Loucy (cell line): ENCODE measurements around the gene FAM193A.

ENCODE experiments used
- CTCF ChIP-seq: fragments of 200-600 bp; sonication (generic); conservative IDR thresholded peaks from 2 replicates; pipeline ENCODE4 v1.5.1; 2014; ENCODE audit warnings: mild to moderate bottlenecking, antibody characterized with exemption, low read length
- EZH2phosphoT487 ChIP-seq: fragments of 200-600 bp; IDR thresholded peaks from 2 replicates; pipeline ENCODE4 v1.6.1; 2018; ENCODE audit warnings: antibody characterized with exemption, mild to moderate bottlenecking, moderate library complexity, borderline replicate concordance

GRCh38 chr4:2583517-2583916, 47.1 kb downstream of the FAM193A start:
- no peak for TF ChIP-seq CTCF
- TF ChIP-seq EZH2phosphoT487 = no peak
